GM12878 (cell line): Measurements from ENCODE around the gene ZSCAN10. TPM values are rescaled to one million over a fixed set of nuclear protein-coding genes. Genes with fewer than 3 reads are reported as not detected.

Experiments used
- EED ChIP-seq: sonication (generic); IDR thresholded peaks from 2 replicates; pipeline ENCODE4 v1.6.1; 2016; ENCODE audit warnings: antibody characterized with exemption, low read depth
- ELK1 ChIP-seq: IDR thresholded peaks from 2 replicates; pipeline ENCODE4 v1.6.1; 2012; ENCODE audit warnings: low read depth, low read length, improper control_type of control experiment
- FOXM1 ChIP-seq: IDR thresholded peaks from 2 replicates; pipeline ENCODE4 v1.6.1; 2012; ENCODE audit warnings: low read depth, mild to moderate bottlenecking, inconsistent platforms, low read length, moderate library complexity
- IKZF2 ChIP-seq, 2 experiments: fragments of 450-650 bp; IDR thresholded peaks; 2 replicates each; pipeline ENCODE4 v1.6.1; 2017; ENCODE audit warnings: mild to moderate bottlenecking in 2 of 2, moderate library complexity in 2 of 2
- JUNB ChIP-seq: IDR thresholded peaks from 2 replicates; pipeline ENCODE4 v1.6.1; 2016; ENCODE audit warnings: antibody characterized with exemption, mild to moderate bottlenecking
- MAX ChIP-seq: IDR thresholded peaks from 2 replicates; pipeline ENCODE4 v1.6.1; 2012; ENCODE audit warnings: low read depth, low read length, improper control_type of control experiment
- NR2C2 ChIP-seq: IDR thresholded peaks from 2 replicates; pipeline ENCODE4 v1.6.1; 2011; ENCODE audit warnings: borderline replicate concordance, low read depth; ENCODE audit not compliant: control insufficient read depth, insufficient read length
- NRF1 ChIP-seq: conservative IDR thresholded peaks from 2 replicates; pipeline ENCODE4 v1.6.1; 2011; ENCODE audit warnings: mild to moderate bottlenecking, low read depth, low read length, improper control_type of control experiment
- SKIL ChIP-seq: fragments of 450-650 bp; IDR thresholded peaks from 2 replicates; pipeline ENCODE4 v1.6.1; 2017; ENCODE audit warnings: mild to moderate bottlenecking, low read depth, inconsistent platforms; ENCODE audit not compliant: poor library complexity, severe bottlenecking
- TARDBP ChIP-seq: IDR thresholded peaks from 2 replicates; pipeline ENCODE4 v1.6.1; 2016; ENCODE audit warnings: borderline replicate concordance
- YY1 ChIP-seq: IDR thresholded peaks from 2 replicates; pipeline ENCODE4 v1.6.1; 2011; ENCODE audit warnings: low read depth, mild to moderate bottlenecking, low read length
- ZBTB40 ChIP-seq: fragments of 450-650 bp; IDR thresholded peaks from 2 replicates; pipeline ENCODE4 v1.6.1; 2016; ENCODE audit warnings: mild to moderate bottlenecking, moderate library complexity, borderline replicate concordance
- ZNF217 ChIP-seq: fragments of 450-650 bp; IDR thresholded peaks from 2 replicates; pipeline ENCODE4 v1.6.1; 2017; ENCODE audit warnings: antibody characterized with exemption, mild to moderate bottlenecking
- ZNF687 ChIP-seq: fragments of 450-650 bp; IDR thresholded peaks from 2 replicates; pipeline ENCODE4 v1.6.1; 2017; ENCODE audit warnings: mild to moderate bottlenecking, moderate library complexity
- polyA plus RNA-seq, 11 experiments: library from polyadenylated mRNA; depleted of rRNA in 4 of 11; unstranded in 6 of 11; stranded (reverse) in 5 of 11; fragments of >200 nt; fragmentation: Nextera tagmentation in 4 of 11; fragmentation: Illumina TruSeq in 1 of 11; extraction: Ambion mirVana in 4 of 11; extraction: Trizol in 1 of 11; gene quantifications; 1 replicate in 1 of 11; 2 replicates in 10 of 11; pipeline versions ENCODE4 v1.2.1 to v1.2.3, GENCODE V29; 2011 to 2016; ENCODE audit warnings: inconsistent platforms in 2 of 11, missing spikeins in 2 of 11, low read depth in 1 of 11
- total RNA-seq, 4 experiments: library from RNA; depleted of rRNA in 3 of 4; stranded (reverse); fragments of >200 nt in 3 of 4; fragmentation: Illumina TruSeq in 1 of 4; extraction: Trizol in 1 of 4; gene quantifications; 2 replicates each; pipeline versions ENCODE4 v1.2.1 to v1.2.3, GENCODE V29; 2013 to 2021

ZSCAN10 gene
- total and polyA plus RNA-seq, 10 of the 15 experiments (the other 5 are each of a cell fraction or from before 2014, with no cell fraction given): 0.06 to 0.33 TPM; not detected in 8

- no peak for TF ChIP-seq SKIL
- no peak for TF ChIP-seq YY1
- TF ChIP-seq FOXM1: no peak
- no peak for TF ChIP-seq NR2C2
- no peak for TF ChIP-seq NRF1
- TF ChIP-seq ZNF217: no peak
- no peak for TF ChIP-seq MAX
- 0 out of 2 replicates have a peak, but pooled peaks have one; percentile 23 for TF ChIP-seq EED
- TF ChIP-seq TARDBP: no peak
- peak; percentile 19 to 39; a peak in 1 of 4 replicates for TF ChIP-seq IKZF2 (IDR thresholded peaks at IDR 0.05)
- no peak for TF ChIP-seq JUNB
- TF ChIP-seq ZBTB40: peak; percentile 91
- TF ChIP-seq ZNF687: no peak
- TF ChIP-seq ELK1: no peak
Observed at GRCh38 chr16:3112058-3112880, 13.2 kb upstream of the ZSCAN10 start, which contains the start of gene ZNF205 (continued).
